ENCODE data around the gene CCNB1. TPM values are rescaled to one million over a fixed set of nuclear protein-coding genes. Genes with fewer than 3 reads are reported as not detected.
"Not testable (repeated sequence)": the region's sequence is repeated elsewhere in the genome, so short reads cannot be mapped to it uniquely, and the experiment has no call there.

Gene CCNB1
- total and polyA plus RNA-seq, 3 donors from 2014 or later: 35.2 to 75.9 (median 41.8) TPM

- no peak for TF ChIP-seq POLR2A (IDR thresholded peaks at IDR 0.05)
- TF ChIP-seq, protein P1, sequence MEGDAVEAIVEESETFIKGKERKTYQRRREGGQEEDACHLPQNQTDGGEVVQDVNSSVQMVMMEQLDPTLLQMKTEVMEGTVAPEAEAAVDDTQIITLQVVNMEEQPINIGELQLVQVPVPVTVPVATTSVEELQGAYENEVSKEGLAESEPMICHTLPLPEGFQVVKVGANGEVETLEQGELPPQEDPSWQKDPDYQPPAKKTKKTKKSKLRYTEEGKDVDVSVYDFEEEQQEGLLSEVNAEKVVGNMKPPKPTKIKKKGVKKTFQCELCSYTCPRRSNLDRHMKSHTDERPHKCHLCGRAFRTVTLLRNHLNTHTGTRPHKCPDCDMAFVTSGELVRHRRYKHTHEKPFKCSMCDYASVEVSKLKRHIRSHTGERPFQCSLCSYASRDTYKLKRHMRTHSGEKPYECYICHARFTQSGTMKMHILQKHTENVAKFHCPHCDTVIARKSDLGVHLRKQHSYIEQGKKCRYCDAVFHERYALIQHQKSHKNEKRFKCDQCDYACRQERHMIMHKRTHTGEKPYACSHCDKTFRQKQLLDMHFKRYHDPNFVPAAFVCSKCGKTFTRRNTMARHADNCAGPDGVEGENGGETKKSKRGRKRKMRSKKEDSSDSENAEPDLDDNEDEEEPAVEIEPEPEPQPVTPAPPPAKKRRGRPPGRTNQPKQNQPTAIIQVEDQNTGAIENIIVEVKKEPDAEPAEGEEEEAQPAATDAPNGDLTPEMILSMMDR (IDR thresholded peaks at IDR 0.05): no peak
- intact Hi-C loops (cut with DNase I; ENCODE audit: low total_unique reads): no loop called here
These were observed 53.0 kb downstream of the CCNB1 start for GRCh38 chr5:69219939-69220338.

GRCh38 chr5:69220371-69220770, 53.4 kb downstream of the CCNB1 start:
- H3K4me3 ChIP-seq; H3K36me3 ChIP-seq (ENCODE audit: low read depth, missing control alignments); H3K4me1 ChIP-seq; H3K9me3 ChIP-seq; DNase-seq; H3K27me3 ChIP-seq; H3K27ac ChIP-seq; intact Hi-C loops (cut with DNase I; ENCODE audit: low total_unique reads): not testable (repeated sequence)
- WGBS, 2 donors: 92 to 98% methylated on average over 18 of the region's 18 CpGs

More at GRCh38 chr5:69219939-69220338, 53.0 kb downstream of the CCNB1 start:
- H3K4me1 ChIP-seq: no peaks in the 10 kb centered on the region
- H3K4me3 ChIP-seq: no peak overlapping the region
- H3K36me3 ChIP-seq (ENCODE audit: low read depth, missing control alignments): no peaks in the 10 kb centered on the region
- no peaks in the 10 kb centered on the region for H3K9me3 ChIP-seq
- no peak overlapping the region for H3K27ac ChIP-seq
- H3K27me3 ChIP-seq: no peaks in the 10 kb centered on the region
- DNase-seq: no peak

DNA sequence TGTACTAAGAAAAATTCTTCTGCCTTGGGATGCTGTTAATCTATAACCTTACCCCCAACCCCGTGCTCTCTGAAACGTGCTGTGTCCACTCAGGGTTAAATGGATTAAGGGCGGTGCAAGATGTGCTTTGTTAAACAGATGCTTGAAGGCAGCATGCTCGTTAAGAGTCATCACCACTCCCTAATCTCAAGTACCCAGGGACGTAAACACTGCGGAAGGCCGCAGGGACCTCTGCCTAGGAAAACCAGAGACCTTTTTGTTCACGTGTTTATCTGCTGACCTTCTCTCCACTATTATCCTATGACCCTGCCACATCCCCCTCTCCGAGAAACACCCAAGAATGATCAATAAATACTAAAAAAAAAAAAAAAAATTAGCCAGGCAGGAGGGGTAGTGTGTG, 53.9 kb downstream of the CCNB1 start:
- DNase-seq; H3K27me3 ChIP-seq; H3K9me3 ChIP-seq; H3K4me1 ChIP-seq; H3K36me3 ChIP-seq (ENCODE audit: low read depth, missing control alignments); intact Hi-C loops (cut with DNase I; ENCODE audit: low total_unique reads); H3K27ac ChIP-seq; H3K4me3 ChIP-seq: not testable (repeated sequence)
- WGBS, 2 donors: 68 to 86% methylated on average over 9 of the region's 9 CpGs

- intact Hi-C loops (cut with DNase I; ENCODE audit: low total_unique reads): no loop called here
- TF ChIP-seq, protein P1 (IDR thresholded peaks at IDR 0.05): no peak
- TF ChIP-seq POLR2A (IDR thresholded peaks at IDR 0.05): no peak
- Histone ChIP-seq H3K9me3 (no peaks in the 10 kb centered on the region), H3K36me3 (ENCODE audit: low read depth, missing control alignments) (no peaks in the 10 kb centered on the region), H3K27me3 (no peaks in the 10 kb centered on the region), H3K27ac (no peak overlapping the region), H3K4me1 (no peaks in the 10 kb centered on the region), H3K4me3 (no peak overlapping the region)
- 95% methylated on average over 8 of the region's 8 CpGs for WGBS, 2 donors
- DNase-seq: no peak
These were observed 57.6 kb downstream of the CCNB1 start for GRCh38 chr5:69224520-69224919.

- Histone ChIP-seq H3K4me3 (no peak overlapping the region), H3K9me3 (no peaks in the 10 kb centered on the region), H3K27ac (no peak overlapping the region), H3K36me3 (ENCODE audit: low read depth, missing control alignments) (no peaks in the 10 kb centered on the region), H3K4me1 (no peaks in the 10 kb centered on the region), H3K27me3 (no peaks in the 10 kb centered on the region)
- TF ChIP-seq, protein P1 (IDR thresholded peaks at IDR 0.05): no peak
- 94 to 96% methylated on average over 4 of the region's 4 CpGs for WGBS, 2 donors
- no peak for DNase-seq
- intact Hi-C loops (cut with DNase I; ENCODE audit: low total_unique reads): no loop called here
These were observed 58.9 kb downstream of the CCNB1 start for GRCh38 chr5:69225860-69226259.

Small RNAs within 50 kb of the gene (small RNA-seq; reads per million reads assigned to genes)
- gene SNORA50D: 0 reads per million in 2 donors

Other genes with a start within 250 kb of the CCNB1 start
- gene SLC30A5, start 73.1 kb upstream of the CCNB1 start, total RNA-seq: 10 to 100 TPM; 65.0 to 68.0 TPM
- 33.7 TPM for gene SLC30A5, start 73.1 kb upstream of the CCNB1 start, polyA plus RNA-seq (ENCODE audit: insufficient read depth, low read depth, low replicate concordance)
- gene CENPH, start 22.4 kb downstream of the CCNB1 start, total RNA-seq: 10 to 100 TPM; 26.9 to 38.0 TPM
- gene CENPH, start 22.4 kb downstream of the CCNB1 start, polyA plus RNA-seq (ENCODE audit: insufficient read depth, low read depth, low replicate concordance): 38.9 TPM
- gene CDK7, start 67.7 kb downstream of the CCNB1 start, total RNA-seq: 10 to 100 TPM; 31.7 to 35.1 TPM
- 86.0 TPM for gene CDK7, start 67.7 kb downstream of the CCNB1 start, polyA plus RNA-seq (ENCODE audit: insufficient read depth, low read depth, low replicate concordance)
- gene CCDC125, start 165.7 kb downstream of the CCNB1 start, total RNA-seq: 1 to 10 TPM; 5.9 to 8.2 TPM
- gene CCDC125, start 165.7 kb downstream of the CCNB1 start, polyA plus RNA-seq (ENCODE audit: insufficient read depth, low read depth, low replicate concordance): 2.3 TPM
- 10 to 100 TPM; 24.6 to 32.0 TPM for gene AK6, start 202.4 kb downstream of the CCNB1 start, total RNA-seq
- gene AK6, start 202.4 kb downstream of the CCNB1 start, polyA plus RNA-seq (ENCODE audit: insufficient read depth, low read depth, low replicate concordance): 59.2 TPM
- gene TAF9, start 202.4 kb downstream of the CCNB1 start, total RNA-seq: 100 to 1,000 TPM; 121 to 182 TPM
- 297 TPM for gene TAF9, start 202.4 kb downstream of the CCNB1 start, polyA plus RNA-seq (ENCODE audit: insufficient read depth, low read depth, low replicate concordance)
- 10 to 100 TPM; 69.4 to 75.9 TPM for gene RAD17, start 202.7 kb downstream of the CCNB1 start, total RNA-seq
- 88.2 TPM for gene RAD17, start 202.7 kb downstream of the CCNB1 start, polyA plus RNA-seq (ENCODE audit: insufficient read depth, low read depth, low replicate concordance)
- gene MARVELD2, start 248.0 kb downstream of the CCNB1 start, total RNA-seq: 1 to 10 TPM; 5.5 to 6.9 TPM
- 5.9 TPM for gene MARVELD2, start 248.0 kb downstream of the CCNB1 start, polyA plus RNA-seq (ENCODE audit: insufficient read depth, low read depth, low replicate concordance)

All from testis (tissue), 3 donors.